Measurements from ENCODE around the gene COPG1.

GRCh38 chr3:129218742-129219141 is 30.7 kb upstream of the COPG1 start:
- no peak for TF ChIP-seq SIN3A (IDR thresholded peaks at IDR 0.05; ENCODE audit: borderline replicate concordance, insufficient read depth, low read length)
- TF ChIP-seq REST (IDR thresholded peaks at IDR 0.05; ENCODE audit: insufficient read depth in 1 of 2, low read depth in 2 of 2, low read length in 2 of 2): no peak

Measured in PFSK-1 (cell line).